Measurements from ENCODE around the gene RBBP7. TPM values are rescaled to one million over a fixed set of nuclear protein-coding genes. Genes with fewer than 3 reads are reported as not detected.

The RBBP7 gene
- total and polyA plus RNA-seq, 10 of the 15 experiments (the other 5 are each of a cell fraction or from before 2014, with no cell fraction given): 95.3 to 277 (median 194) TPM

DNA sequence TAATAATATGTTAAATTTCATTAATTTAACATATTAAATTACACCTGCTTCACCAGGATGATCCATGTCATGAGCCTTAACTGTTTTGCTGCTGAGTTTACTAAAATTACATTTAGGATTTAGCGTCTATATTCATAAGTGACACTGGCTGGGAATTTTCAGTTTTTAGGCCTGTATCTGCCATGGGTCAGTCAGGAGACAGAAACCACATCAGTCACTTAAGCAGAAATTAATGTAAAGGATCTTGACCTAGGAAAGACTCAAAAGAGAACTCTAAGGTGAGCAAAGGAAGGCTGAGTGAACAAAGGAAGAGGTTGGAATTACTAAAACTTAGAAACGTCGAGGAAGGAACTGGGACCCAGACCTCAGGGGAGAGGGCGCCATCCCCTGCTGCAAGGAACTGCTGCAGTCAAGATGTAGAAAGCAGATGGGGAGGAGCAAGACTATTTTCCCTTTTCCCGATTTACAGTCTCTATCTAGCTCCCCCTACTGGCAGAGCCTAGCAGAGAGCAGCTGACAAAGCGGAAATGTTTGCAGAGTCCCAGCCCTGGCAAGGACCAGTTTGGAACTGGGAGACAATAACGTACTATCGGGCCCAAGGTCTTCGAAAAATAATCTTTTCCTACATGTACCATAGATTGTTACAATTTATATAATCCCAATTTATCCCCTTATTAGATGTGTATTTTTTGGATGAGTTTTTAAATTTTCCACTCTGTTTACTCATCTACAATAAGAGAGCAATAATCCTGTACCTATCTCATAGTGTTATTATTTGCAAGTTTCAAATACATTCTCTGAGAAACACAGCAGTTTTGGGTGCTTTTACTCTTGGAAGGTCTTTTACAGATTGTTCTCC, 22.6 kb upstream of the RBBP7 start:
- POLR2A ChIA-PET: no interaction called here
- H3K9me3 ChIP-seq (replicated peaks; ENCODE audit: control insufficient read depth, insufficient read depth, low read length): no peaks in the 10 kb centered on the region
- H4K20me1 ChIP-seq (ENCODE audit: control insufficient read depth, insufficient read depth): no peaks in the 10 kb centered on the region
- ATAC-seq (peak; percentile 95), FAIRE-seq (peak; percentile 93), DNase-seq (ENCODE audit: low read depth, low spot score) (peak; percentile 25)
- H3K27me3 ChIP-seq (replicated peaks in 1 of 2; ENCODE audit: control insufficient read depth in 2 of 2, insufficient read depth in 2 of 2, low read length in 1 of 2): 0 out of 4 replicates have a peak, but pooled peaks cover 0 to 2% of the 10 kb centered on the region in 2 experiments
- peaks cover 3% of the 10 kb centered on the region; the same call in 1 of the 2 replicates for H3K4me1 ChIP-seq (ENCODE audit: control insufficient read depth, insufficient read depth, low read length)
- intact Hi-C loops (cut with micrococcal nuclease; ENCODE audit: unreplicated experiment) (loop anchor here (1.0 kb wide), 1 partner anchor 66 kb away; no protein-coding TSS in a partner anchor), in situ Hi-C loops (cut with MboI) (loop anchor here (5.0 kb wide), 1 partner anchor 150 kb away; no protein-coding TSS in a partner anchor)
- CTCF ChIA-PET: interaction anchor here (0.6 to 4.0 kb wide), 28 partner anchors 10 to 595 kb away, joined by 3 to 75 read pairs (median 4); partner anchors contain the start of genes SYAP1 and TXLNG
- no peak overlapping the region for H3K9ac ChIP-seq (ENCODE audit: control insufficient read depth, insufficient read depth, low read length)
- H3K79me2 ChIP-seq (ENCODE audit: control insufficient read depth, insufficient read depth, low read length): no peaks in the 10 kb centered on the region
- H3K4me2 ChIP-seq (ENCODE audit: control insufficient read depth, insufficient read depth): 0 out of 2 replicates have a peak overlapping the region, but pooled peaks have one; percentile 4
- no peaks in the 10 kb centered on the region for H3K36me3 ChIP-seq (ENCODE audit: control insufficient read depth in 2 of 2, insufficient read depth in 2 of 2, low read length in 1 of 2)
- H2AFZ ChIP-seq (ENCODE audit: control insufficient read depth, low read depth, low read length): peak overlapping the region; percentile 59
- no TSS peak for BruUV-seq (replicated peaks)
- SMC1A ChIA-PET (ENCODE audit: uncharacterized antibody, unreplicated experiment): interaction anchor here (1.4 to 2.0 kb wide), 5 partner anchors 10 to 153 kb away, joined by 4 to 12 read pairs (median 5); no protein-coding TSS in a partner anchor
- no peak overlapping the region for H3K4me3 ChIP-seq
- 12% methylated on average over 9 of the region's 9 CpGs for WGBS (ENCODE audit: insufficient coverage, insufficient replicate concordance, low lambda C conversion rate, missing lambda C conversion rate)
- H3K27ac ChIP-seq (ENCODE audit: control insufficient read depth, insufficient read depth): no peak overlapping the region
- RAD21 ChIA-PET (ENCODE audit: unreplicated experiment): interaction anchor here (1.0 to 1.8 kb wide), 3 partner anchors 10 to 154 kb away, joined by 5 to 11 read pairs (median 6); no protein-coding TSS in a partner anchor
- no peak for TF ChIP-seq YBX1 (IDR thresholded peaks at IDR 0.05)
- no peak for TF ChIP-seq PML (IDR thresholded peaks at IDR 0.05; ENCODE audit: low read length)
- TF ChIP-seq IKZF2 (IDR thresholded peaks at IDR 0.05): peak; percentile 42 to 45; a peak in 2 of 4 replicates
- 0 out of 2 replicates have a peak, but pooled peaks have one; percentile 26 for TF ChIP-seq TCF12 (IDR thresholded peaks at IDR 0.05; ENCODE audit: low read depth, low read length)
- TF ChIP-seq, protein P1, sequence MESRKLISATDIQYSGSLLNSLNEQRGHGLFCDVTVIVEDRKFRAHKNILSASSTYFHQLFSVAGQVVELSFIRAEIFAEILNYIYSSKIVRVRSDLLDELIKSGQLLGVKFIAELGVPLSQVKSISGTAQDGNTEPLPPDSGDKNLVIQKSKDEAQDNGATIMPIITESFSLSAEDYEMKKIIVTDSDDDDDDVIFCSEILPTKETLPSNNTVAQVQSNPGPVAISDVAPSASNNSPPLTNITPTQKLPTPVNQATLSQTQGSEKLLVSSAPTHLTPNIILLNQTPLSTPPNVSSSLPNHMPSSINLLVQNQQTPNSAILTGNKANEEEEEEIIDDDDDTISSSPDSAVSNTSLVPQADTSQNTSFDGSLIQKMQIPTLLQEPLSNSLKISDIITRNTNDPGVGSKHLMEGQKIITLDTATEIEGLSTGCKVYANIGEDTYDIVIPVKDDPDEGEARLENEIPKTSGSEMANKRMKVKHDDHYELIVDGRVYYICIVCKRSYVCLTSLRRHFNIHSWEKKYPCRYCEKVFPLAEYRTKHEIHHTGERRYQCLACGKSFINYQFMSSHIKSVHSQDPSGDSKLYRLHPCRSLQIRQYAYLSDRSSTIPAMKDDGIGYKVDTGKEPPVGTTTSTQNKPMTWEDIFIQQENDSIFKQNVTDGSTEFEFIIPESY (IDR thresholded peaks at IDR 0.05): no peak
- TF ChIP-seq IKZF1 (conservative IDR thresholded peaks at IDR 0.05): peak; percentile 69; the same call in 1 of the 2 replicates
- TF ChIP-seq SUZ12 (IDR thresholded peaks at IDR 0.05; ENCODE audit: unreplicated experiment): no peak
- TF ChIP-seq SMARCA5 (IDR thresholded peaks at IDR 0.05): peak; percentile 59; the same call in 1 of the 2 replicates
- 0 out of 2 replicates have a peak, but pooled peaks have one; percentile 12 for TF ChIP-seq CREB1 (IDR thresholded peaks at IDR 0.05; ENCODE audit: low read depth)
- TF ChIP-seq IRF4 (IDR thresholded peaks at IDR 0.05; ENCODE audit: low read depth, low read length): peak; percentile 38; the same call in 1 of the 2 replicates
- no peak for TF ChIP-seq RBBP5 (conservative IDR thresholded peaks at IDR 0.05)
- TF ChIP-seq, protein P2, sequence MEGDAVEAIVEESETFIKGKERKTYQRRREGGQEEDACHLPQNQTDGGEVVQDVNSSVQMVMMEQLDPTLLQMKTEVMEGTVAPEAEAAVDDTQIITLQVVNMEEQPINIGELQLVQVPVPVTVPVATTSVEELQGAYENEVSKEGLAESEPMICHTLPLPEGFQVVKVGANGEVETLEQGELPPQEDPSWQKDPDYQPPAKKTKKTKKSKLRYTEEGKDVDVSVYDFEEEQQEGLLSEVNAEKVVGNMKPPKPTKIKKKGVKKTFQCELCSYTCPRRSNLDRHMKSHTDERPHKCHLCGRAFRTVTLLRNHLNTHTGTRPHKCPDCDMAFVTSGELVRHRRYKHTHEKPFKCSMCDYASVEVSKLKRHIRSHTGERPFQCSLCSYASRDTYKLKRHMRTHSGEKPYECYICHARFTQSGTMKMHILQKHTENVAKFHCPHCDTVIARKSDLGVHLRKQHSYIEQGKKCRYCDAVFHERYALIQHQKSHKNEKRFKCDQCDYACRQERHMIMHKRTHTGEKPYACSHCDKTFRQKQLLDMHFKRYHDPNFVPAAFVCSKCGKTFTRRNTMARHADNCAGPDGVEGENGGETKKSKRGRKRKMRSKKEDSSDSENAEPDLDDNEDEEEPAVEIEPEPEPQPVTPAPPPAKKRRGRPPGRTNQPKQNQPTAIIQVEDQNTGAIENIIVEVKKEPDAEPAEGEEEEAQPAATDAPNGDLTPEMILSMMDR (IDR thresholded peaks at IDR 0.05 in 2 of 3, conservative IDR thresholded peaks at IDR 0.05 in 1 of 3; ENCODE audit: control insufficient read depth in 2 of 3, extremely low read depth in 1 of 3, insufficient read depth in 1 of 3, low read depth in 3 of 3, low read length in 3 of 3): peak; percentile 85 to 98 (median 91)
- TF ChIP-seq NR2C1 (IDR thresholded peaks at IDR 0.05): no peak
- TF ChIP-seq RAD21 (IDR thresholded peaks at IDR 0.05; ENCODE audit: insufficient read depth, low read depth, low read length): peak; percentile 61
- TF ChIP-seq SMC3 (IDR thresholded peaks at IDR 0.05; ENCODE audit: borderline replicate concordance, low read length): peak; percentile 55; the same call in 1 of the 2 replicates
- TF ChIP-seq EED (IDR thresholded peaks at IDR 0.05; ENCODE audit: low read depth): peak; percentile 66; the same call in 1 of the 2 replicates
- TF ChIP-seq, protein P3, sequence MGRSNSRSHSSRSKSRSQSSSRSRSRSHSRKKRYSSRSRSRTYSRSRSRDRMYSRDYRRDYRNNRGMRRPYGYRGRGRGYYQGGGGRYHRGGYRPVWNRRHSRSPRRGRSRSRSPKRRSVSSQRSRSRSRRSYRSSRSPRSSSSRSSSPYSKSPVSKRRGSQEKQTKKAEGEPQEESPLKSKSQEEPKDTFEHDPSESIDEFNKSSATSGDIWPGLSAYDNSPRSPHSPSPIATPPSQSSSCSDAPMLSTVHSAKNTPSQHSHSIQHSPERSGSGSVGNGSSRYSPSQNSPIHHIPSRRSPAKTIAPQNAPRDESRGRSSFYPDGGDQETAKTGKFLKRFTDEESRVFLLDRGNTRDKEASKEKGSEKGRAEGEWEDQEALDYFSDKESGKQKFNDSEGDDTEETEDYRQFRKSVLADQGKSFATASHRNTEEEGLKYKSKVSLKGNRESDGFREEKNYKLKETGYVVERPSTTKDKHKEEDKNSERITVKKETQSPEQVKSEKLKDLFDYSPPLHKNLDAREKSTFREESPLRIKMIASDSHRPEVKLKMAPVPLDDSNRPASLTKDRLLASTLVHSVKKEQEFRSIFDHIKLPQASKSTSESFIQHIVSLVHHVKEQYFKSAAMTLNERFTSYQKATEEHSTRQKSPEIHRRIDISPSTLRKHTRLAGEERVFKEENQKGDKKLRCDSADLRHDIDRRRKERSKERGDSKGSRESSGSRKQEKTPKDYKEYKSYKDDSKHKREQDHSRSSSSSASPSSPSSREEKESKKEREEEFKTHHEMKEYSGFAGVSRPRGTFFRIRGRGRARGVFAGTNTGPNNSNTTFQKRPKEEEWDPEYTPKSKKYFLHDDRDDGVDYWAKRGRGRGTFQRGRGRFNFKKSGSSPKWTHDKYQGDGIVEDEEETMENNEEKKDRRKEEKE (IDR thresholded peaks at IDR 0.05): no peak

All from GM12878 (cell line).